ENCODE data around the gene P2RY2.

DNA sequence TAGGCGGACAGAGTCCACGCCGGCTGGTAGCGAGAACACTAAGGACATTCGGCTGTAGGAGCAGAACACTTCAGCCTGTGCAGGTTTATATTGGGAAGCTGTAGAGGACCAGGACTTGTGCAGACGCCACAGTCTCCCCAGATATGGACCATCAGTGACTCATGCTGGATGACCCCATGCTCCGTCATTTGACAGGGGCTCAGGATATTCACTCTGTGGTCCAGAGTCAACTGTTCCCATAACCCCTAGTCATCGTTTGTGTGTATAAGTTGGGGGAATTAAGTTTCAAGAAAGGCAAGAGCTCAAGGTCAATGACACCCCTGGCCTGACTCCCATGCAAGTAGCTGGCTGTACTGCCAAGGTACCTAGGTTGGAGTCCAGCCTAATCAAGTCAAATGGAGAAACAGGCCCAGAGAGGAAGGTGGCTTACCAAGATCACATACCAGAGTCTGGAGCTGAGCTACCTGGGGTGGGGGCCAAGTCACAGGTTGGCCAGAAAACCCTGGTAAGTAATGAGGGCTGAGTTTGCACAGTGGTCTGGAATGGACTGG, 17.2 kb downstream of the P2RY2 start:
- no peak; the same call in 1 of the 2 replicates for TF ChIP-seq POLR2AphosphoS5 (IDR thresholded peaks at IDR 0.05; ENCODE audit: low read depth)
- TF ChIP-seq, protein P1, sequence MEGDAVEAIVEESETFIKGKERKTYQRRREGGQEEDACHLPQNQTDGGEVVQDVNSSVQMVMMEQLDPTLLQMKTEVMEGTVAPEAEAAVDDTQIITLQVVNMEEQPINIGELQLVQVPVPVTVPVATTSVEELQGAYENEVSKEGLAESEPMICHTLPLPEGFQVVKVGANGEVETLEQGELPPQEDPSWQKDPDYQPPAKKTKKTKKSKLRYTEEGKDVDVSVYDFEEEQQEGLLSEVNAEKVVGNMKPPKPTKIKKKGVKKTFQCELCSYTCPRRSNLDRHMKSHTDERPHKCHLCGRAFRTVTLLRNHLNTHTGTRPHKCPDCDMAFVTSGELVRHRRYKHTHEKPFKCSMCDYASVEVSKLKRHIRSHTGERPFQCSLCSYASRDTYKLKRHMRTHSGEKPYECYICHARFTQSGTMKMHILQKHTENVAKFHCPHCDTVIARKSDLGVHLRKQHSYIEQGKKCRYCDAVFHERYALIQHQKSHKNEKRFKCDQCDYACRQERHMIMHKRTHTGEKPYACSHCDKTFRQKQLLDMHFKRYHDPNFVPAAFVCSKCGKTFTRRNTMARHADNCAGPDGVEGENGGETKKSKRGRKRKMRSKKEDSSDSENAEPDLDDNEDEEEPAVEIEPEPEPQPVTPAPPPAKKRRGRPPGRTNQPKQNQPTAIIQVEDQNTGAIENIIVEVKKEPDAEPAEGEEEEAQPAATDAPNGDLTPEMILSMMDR (IDR thresholded peaks at IDR 0.05; ENCODE audit: insufficient read depth, low read length), result no peak
